HG03521 (cell line): ENCODE measurements around the gene BRSK2.
"Not testable (repeated sequence)": the region's sequence is repeated elsewhere in the genome, so short reads cannot be mapped to it uniquely, and the experiment has no call there.

Experiments
- ATAC-seq: cut with Tn5 transposase; IDR thresholded peaks from one replicate; pipeline ENCODE4 v1.9.1; 2021; ENCODE audit warnings: mild to moderate bottlenecking, moderate library complexity; ENCODE audit not compliant: unreplicated experiment

The BRSK2 gene

GRCh38 chr11:1433568-1433967, 43.8 kb downstream of the BRSK2 start:
- no peak for ATAC-seq

GRCh38 chr11:1433977-1434640, 44.4 kb downstream of the BRSK2 start:
- ATAC-seq: no peak

GRCh38 chr11:1435479-1435819, 45.7 kb downstream of the BRSK2 start:
- ATAC-seq: not testable (repeated sequence)

- ATAC-seq: no peak
Observed at GRCh38 chr11:1435820-1436467, 46.2 kb downstream of the BRSK2 start.

GRCh38 chr11:1436468-1437039, 46.8 kb downstream of the BRSK2 start:
- no peak for ATAC-seq

GRCh38 chr11:1437500-1437899, 47.8 kb downstream of the BRSK2 start:
- no peak for ATAC-seq

GRCh38 chr11:1438261-1438966, 48.7 kb downstream of the BRSK2 start:
- ATAC-seq: no peak

- no peak for ATAC-seq
Observed at GRCh38 chr11:1438967-1439330, 49.2 kb downstream of the BRSK2 start.

- no peak for ATAC-seq
Observed at GRCh38 chr11:1439341-1439740, 49.6 kb downstream of the BRSK2 start.

GRCh38 chr11:1440066-1440465, 50.3 kb downstream of the BRSK2 start:
- ATAC-seq: no peak

GRCh38 chr11:1440496-1440895, 50.8 kb downstream of the BRSK2 start:
- ATAC-seq: no peak

GRCh38 chr11:1442163-1442562, 52.4 kb downstream of the BRSK2 start:
- ATAC-seq: no peak

- ATAC-seq: no peak
Observed at GRCh38 chr11:1442807-1443366, 53.2 kb downstream of the BRSK2 start.

GRCh38 chr11:1443737-1444136, 54.0 kb downstream of the BRSK2 start:
- ATAC-seq: no peak

- no peak for ATAC-seq
Observed at GRCh38 chr11:1444321-1444720, 54.6 kb downstream of the BRSK2 start.

- ATAC-seq: no peak
Observed at GRCh38 chr11:1444823-1445422, 55.2 kb downstream of the BRSK2 start.

- no peak for ATAC-seq
Observed at GRCh38 chr11:1445741-1446445, 56.2 kb downstream of the BRSK2 start.

GRCh38 chr11:1446623-1447022, 56.9 kb downstream of the BRSK2 start:
- no peak for ATAC-seq

- ATAC-seq: no peak
Observed at GRCh38 chr11:1447845-1448825, 58.4 kb downstream of the BRSK2 start.
